ENCODE measurements around the gene GNL3L.
A peak's percentile ranks its signal among the peaks of the same experiment; 100 is the strongest.
"Not testable (repeated sequence)": the region's sequence is repeated elsewhere in the genome, so short reads cannot be mapped to it uniquely, and the experiment has no call there.

Gene GNL3L, protein sequence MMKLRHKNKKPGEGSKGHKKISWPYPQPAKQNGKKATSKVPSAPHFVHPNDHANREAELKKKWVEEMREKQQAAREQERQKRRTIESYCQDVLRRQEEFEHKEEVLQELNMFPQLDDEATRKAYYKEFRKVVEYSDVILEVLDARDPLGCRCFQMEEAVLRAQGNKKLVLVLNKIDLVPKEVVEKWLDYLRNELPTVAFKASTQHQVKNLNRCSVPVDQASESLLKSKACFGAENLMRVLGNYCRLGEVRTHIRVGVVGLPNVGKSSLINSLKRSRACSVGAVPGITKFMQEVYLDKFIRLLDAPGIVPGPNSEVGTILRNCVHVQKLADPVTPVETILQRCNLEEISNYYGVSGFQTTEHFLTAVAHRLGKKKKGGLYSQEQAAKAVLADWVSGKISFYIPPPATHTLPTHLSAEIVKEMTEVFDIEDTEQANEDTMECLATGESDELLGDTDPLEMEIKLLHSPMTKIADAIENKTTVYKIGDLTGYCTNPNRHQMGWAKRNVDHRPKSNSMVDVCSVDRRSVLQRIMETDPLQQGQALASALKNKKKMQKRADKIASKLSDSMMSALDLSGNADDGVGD

DNA sequence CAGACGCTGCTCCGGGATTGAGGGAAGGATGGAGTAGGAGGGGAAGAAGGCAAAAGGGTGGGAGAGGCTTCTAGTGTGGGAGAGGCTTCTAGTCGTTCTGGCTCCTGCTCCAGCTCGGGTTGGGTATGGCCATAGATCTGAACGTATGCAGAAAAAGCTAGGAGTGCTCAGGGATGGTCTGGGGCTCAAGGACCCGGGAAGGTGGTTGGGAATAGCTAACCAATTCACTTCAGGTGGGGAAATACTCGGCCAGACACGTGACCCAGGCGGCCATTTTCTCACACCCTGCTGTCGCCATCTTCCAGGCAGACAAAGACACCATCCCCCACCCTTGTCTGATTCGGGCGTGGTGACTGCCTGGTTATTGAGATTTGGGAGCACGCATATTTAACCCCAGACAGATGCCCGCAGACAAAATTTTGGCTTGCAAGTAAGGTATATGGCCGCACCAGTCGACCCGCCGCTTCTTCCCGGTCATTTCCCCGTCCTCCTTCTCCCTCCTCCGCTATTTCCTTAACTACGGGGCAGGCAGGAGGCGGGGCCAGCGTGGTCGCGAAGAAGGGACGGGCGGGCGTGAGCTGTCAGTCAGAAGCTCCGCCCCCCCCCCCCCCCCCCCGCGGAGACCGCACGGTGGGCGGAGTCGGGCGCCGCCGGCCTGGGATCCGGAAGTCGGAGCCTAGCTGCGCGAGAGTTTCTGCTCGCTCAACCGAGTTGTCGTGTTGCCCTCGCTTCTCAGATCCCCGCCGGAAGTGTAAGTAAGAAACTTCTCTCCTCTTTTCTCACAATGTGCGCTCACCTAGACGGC lies at the start of gene GNL3L:
GNL3L (plus strand) TSS at position 668 of the 805 bp plus-strand sequence. CDS start 2,348 bp downstream, outside the sequence.
- peak; percentile 74 for DNase-seq

DNA sequence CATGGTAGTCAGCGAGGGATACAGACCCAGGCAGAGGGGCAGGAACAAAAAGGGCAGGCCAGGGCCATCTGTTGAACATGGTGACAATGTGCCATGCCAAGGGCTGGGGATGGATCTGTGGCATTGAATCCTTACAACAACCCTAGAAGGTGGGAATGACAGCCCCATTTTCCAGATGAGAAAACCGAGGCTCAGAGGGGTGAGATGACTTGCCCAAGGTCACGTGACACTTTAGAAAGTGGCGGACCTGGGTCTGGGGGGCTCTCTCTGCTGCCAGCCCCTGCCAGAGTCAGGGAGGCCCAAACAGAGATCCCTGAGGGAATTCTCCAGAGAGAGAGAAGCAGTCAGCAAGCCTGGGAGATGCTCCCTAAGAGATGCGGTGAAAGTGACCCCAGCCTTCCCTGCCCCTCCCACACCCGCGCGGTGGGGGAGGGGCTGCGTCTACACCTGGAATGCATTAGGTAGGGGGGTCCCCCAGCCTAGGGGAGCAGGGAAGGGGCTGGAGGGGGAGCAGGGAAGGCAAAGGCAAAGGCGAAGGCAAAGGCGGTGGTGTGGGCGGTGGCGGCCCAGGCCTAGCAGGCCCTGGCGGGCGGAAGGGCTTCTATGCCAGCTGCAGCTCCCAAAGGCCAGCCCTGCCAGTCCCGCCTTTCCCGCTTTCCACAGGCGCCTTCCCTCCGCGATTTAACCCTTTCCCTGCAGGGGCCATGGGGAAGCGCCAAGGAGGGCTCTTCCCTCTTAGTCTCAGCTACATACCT lies 47.0 kb upstream of the GNL3L start:
- DNase-seq: no peak

- no peak for DNase-seq
Observed at GRCh38 chrX:54483946-54484345, 46.1 kb upstream of the GNL3L start.

- no peak for DNase-seq
Observed at GRCh38 chrX:54484666-54485065, 45.4 kb upstream of the GNL3L start.

DNA sequence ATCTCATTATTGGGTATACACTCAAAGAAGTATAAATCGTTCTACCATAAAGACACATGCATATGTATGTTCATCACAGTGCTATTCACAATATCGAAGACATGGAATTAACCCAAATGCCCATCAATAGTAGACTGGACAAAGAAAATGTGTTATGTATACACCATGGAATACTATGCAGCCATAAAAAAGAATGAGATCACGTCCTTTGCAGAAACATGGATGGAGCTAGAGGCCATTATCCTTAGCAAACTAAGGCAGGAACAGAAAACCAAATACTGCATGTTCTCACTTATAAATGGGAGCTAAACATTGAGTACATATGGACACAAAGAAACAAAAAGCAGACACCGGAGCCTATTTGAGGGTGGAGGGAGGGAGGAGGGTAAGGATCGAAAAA lies 40.2 kb upstream of the GNL3L start:
- not testable (repeated sequence) for DNase-seq

DNA sequence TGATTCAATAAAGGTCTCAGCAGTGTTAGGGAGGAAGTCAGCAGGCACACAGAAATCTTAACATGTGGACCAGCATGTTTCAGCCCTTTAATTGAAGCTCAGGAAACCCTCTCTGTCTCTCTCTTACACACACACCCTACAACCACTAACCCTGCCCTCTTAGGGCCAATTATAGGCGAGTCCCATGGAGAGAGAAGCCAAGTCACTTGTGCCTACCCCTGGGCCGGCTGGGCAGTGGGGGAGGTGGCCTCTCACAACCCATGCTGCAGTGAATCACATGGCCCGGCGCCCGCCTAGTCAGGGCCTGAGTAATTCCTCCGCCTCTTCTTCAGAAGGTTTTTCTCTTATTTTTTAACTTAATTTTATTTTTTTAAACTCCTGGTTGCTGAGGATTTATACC lies 37.7 kb upstream of the GNL3L start:
- DNase-seq: no peak

GRCh38 chrX:54494166-54494988 lies 35.6 kb upstream of the GNL3L start:
- no peak for DNase-seq

DNA sequence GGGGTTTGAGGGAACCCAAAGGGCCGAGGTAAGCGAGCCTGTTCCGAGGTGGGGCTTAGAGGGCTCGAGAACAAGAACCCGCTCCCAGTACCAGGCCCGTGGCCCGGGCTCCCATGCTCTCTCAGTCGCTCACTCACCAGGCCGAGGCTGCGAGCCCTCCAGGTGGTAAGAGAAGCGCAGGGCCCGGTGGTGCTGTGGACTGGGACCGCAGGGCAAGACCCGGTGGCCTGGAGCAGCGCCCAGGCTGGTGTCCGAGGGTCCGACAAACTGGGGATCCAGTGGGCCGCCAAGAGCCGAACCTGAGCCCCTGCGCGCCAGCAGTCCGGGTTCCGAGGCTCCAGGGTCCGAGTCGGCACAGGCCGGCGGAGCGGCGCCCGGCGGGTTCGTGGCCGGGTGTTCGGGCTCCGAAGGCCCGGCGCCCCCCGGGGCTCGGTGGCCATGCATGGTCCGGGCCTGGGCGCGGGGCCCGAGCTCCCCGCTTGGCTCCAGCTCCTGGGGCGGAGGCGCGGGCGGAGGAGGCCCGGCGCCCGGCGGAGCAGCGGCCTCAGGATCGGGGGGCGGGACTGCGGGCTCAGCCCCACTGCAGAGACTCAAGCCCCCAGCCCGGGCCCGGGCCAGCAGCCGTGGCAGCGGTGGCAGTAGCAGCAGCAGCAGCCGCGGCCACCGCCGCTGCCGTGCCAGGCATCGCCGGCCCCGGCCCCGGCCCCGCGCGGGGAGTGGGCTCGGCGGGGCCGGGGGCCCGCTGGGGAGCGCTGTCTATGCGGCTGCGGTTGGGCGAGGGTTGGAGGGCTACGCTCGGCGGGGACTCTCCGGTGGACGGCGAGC lies 34.8 kb upstream of the GNL3L start:
- no peak for DNase-seq

DNA sequence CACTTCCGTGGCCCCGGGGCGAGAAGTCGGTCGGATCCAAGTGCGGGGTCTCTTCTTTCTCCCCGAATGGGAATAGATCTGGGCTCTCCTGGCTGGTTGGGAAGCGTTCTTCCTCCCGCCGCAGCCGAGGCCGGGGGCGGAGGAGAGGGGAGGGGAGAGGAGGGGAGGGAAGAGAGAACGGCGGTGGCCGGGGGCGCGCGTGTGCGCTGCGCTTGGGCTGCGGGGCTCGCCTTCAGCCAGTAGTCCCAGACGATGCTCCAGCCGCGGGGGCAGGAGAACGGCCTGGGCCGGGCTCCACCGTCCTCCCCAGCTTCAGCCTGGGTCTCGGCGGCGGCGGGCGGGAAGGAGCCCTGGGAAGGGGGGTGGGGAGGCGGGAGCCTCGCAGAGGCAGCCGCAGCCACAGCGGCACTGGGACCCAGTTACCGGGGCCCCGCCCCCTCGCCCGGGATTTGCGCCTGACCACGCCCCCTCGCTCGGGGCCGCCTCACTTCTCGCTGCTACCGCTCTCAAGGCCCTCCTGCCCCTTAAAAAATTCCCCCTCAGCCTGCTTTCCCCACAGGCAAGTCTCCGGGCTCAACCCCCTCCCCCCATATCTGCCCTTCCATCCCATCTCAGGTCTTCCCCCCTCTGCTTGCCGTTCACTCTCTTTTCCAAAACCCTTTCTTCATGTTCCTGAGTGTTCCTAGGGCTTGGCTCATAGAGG lies 34.1 kb upstream of the GNL3L start, which contains the start of gene FGD1:
FGD1 (minus strand) TSS at position 421 of the 703 bp plus-strand sequence. CDS start 802 bp downstream, outside the sequence.
- peak; percentile 17 for DNase-seq

DNA sequence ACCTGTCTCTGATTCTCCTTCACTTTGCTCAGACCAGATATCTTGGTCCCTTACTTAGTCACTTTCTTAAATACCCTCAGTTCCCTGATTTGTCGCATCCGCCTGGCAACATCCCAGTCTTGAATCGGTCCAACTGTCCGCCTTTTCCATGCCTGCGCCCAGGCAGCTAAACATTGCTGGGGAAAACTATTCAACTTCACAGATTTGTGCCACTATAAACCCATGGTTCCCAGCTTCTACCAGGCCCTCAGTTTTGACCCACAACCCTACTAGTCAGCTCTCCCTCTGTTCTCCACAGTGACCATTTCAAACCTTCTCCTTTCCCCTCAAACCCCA lies 33.5 kb upstream of the GNL3L start:
- DNase-seq: no peak

DNA sequence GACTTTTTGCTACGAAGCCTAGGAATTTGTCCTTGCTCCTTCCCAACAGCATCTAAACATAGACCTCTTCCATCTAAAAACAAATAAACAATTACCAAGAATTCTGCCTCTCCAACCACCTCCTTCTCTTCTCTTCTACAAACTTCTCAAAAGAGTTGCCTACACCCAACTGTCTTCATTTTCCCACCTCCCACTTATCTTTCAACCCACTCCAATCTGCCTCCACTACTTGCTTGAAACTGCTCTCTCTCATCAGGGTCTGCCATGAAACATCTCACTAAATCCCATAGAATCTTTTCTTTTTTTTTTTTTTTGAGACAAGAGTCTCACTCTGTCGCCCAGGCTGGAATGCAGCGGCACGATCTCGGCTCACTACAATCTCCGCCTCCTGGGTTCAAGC lies 33.1 kb upstream of the GNL3L start:
- no peak for DNase-seq

GRCh38 chrX:54509400-54509799 lies 20.6 kb upstream of the GNL3L start:
- no peak for DNase-seq

DNA sequence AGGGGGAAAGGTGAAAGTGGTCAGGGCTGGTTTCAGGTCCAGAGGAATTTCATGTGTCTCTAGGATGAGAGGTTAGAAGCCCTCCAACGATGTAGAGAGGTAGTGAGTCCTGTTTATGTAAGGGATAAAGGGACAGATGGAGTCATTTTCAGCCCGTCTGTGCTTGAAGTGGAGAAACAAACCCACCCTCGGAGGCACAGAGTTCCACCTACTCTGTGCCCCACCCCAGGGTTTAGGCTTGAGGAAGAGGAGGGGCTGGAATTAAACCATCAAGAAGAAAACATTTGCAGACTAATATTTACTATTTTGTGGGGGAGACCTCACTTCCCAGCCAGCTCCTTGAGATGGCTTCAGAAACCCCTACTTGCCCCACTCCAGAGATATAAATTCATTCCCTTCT lies 868 bp upstream of the GNL3L start:
- no peak for DNase-seq

GRCh38 chrX:54530357-54530900 lies 410 bp downstream of the GNL3L start:
- no peak for DNase-seq

DNA sequence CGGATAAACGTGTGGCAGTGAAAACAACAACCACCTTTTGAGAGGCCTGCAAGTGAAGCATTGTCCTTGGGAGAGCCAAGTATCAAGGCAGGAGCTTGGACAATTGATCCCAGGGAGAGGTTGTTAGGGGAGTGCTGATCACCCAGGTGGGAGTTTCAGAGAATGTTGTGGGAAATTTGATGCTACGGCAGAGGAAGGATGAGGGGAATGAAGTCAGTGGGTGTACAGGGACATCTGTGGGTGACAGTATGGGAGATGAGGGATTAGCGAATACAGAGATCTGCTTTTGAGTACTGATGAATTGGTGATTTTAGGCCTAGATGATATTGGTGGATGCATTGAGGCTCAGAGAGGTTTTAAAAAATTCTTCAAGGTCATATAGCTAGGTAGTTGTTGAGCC lies 4.3 kb downstream of the GNL3L start:
- no peak for DNase-seq

- DNase-seq: no peak
Observed at GRCh38 chrX:54540289-54540688, 10.3 kb downstream of the GNL3L start.

- DNase-seq: not testable (repeated sequence)
Observed at GRCh38 chrX:54542239-54542638, 12.2 kb downstream of the GNL3L start.

DNA sequence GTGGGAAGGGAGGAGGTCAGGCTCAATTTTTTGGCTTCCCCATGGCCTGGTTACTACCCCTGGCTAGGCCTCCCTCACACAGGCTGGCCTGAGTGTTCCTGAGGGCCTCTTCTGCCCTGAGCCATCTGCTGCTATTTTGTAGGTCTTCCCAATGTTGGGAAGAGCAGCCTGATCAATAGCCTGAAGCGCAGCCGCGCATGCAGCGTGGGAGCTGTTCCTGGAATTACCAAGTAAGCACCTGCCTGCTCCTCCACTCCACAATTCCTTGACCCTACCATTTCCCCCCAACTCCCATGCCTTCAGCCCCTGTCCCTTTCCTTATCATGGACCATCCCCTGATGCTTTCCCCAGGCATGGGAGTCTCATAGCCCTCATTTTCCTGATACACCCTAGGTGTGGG lies 20.8 kb downstream of the GNL3L start:
- DNase-seq: no peak

DNA sequence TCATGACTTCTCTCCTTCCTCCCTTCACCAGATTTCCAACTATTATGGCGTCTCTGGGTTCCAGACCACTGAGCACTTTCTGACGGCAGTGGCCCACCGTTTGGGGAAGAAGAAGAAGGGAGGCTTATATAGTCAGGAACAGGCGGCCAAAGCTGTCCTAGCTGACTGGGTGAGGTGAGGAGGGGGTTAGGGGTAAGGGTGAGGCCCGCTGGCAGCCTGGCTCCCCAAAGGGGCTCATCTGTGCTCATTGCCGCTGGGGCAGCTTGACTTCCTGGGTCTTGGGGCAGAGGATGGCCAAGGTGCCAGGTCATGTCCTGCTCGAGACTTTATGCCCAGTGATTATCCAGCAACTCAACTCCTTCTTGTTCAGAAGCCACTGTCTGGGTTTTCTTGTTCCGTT lies 21.8 kb downstream of the GNL3L start:
- DNase-seq: no peak

- not testable (repeated sequence) for DNase-seq
Observed at GRCh38 chrX:54555006-54555405, 25.0 kb downstream of the GNL3L start.
